HepG2 (cell line): Measurements from ENCODE around the gene USF1. TPM values are rescaled to one million over a fixed set of nuclear protein-coding genes. Genes with fewer than 3 reads are reported as not detected.
A peak's percentile ranks its signal among the peaks of the same experiment; 100 is the strongest.

Source experiments
- ATAC-seq: fragments of 200-7000 bp; cut with Tn5 transposase; 3 replicates; pipeline ENCODE4 v1.9.1; 2020; ENCODE audit warnings: mild to moderate bottlenecking, moderate library complexity
- BruUV-seq: library from RNA; stranded (reverse); fragments of 400-500 nt; replicated peaks from 2 replicates; lab custom pipeline; 2021; lab: Mats Ljungman, UMichigan
- CTCF ChIA-PET: fragments of 300-600 bp; formaldehyde crosslinking; extraction: SDS; loops from one replicate; lab custom pipeline; 2021; ENCODE audit warnings: low total read pairs, inconsistent platforms, low intra/inter-chr PET ratio; lab: Yijun Ruan, JAX
- POLR2A ChIA-PET: fragments of 350-600 bp; sonication (Branson Sonifier 250); formaldehyde crosslinking; loops from one replicate; lab custom pipeline; 2020; ENCODE audit warnings: antibody characterized with exemption, inconsistent platforms; lab: Yijun Ruan, JAX
- DNase-seq: peaks from one replicate; pipeline ENCODE4 v3.0.0-alpha.2; 2015; ENCODE audit warnings: low spot score
- FAIRE-seq: peaks from 3 replicates; lab custom pipeline; 2011; peaks lifted over from hg19 to GRCh38; lab: Jason Lieb, UNC
- H2AFZ ChIP-seq: one replicate; pipeline ENCODE4 v1.6.1; 2011; ENCODE audit warnings: low read length, inconsistent platforms
- H3K27ac ChIP-seq: fragments of 300-600 bp; 3 replicates; pipeline ENCODE4 v1.8.0; 2011; ENCODE audit warnings: mixed run types, mild to moderate bottlenecking, mixed read lengths, low read length, inconsistent platforms; ENCODE audit not compliant: insufficient read depth; ENCODE audit errors: extremely low read length
- H3K27me3 ChIP-seq, 2 experiments: fragments of 200-600 bp in 1 of 2; 2 replicates in 1 of 2; 3 replicates in 1 of 2; pipeline versions ENCODE4 v1.6.0 to v1.8.0; 2011; ENCODE audit warnings: low read length in 2 of 2, mild to moderate bottlenecking in 2 of 2, moderate library complexity in 2 of 2, inconsistent platforms in 1 of 2; ENCODE audit not compliant: insufficient read depth in 2 of 2, control insufficient read depth in 1 of 2
- H3K36me3 ChIP-seq, 2 experiments: fragments of 200-600 bp in 1 of 2; replicated peaks in 1 of 2; 2 replicates in 1 of 2; 3 replicates in 1 of 2; pipeline versions ENCODE4 v1.5.1 to v1.8.0; 2011; ENCODE audit warnings: low read length in 2 of 2, inconsistent platforms in 1 of 2; ENCODE audit not compliant: insufficient read depth in 2 of 2, control insufficient read depth in 1 of 2
- H3K4me1 ChIP-seq: 2 replicates; pipeline ENCODE4 v1.5.1; 2012; ENCODE audit warnings: low read length, inconsistent platforms; ENCODE audit not compliant: insufficient read depth
- H3K4me2 ChIP-seq: 2 replicates; pipeline ENCODE4 v1.6.0; 2011; ENCODE audit warnings: low read depth, low read length, inconsistent platforms
- H3K4me3 ChIP-seq, 3 experiments: fragments of 200-600 bp in 1 of 3; sonication (generic), shearing (Covaris generic) in 1 of 3; replicated peaks in 1 of 3; 2 replicates each; pipeline ENCODE4 v1.5.1; 2011 to 2016; ENCODE audit warnings: low read length in 3 of 3, inconsistent platforms in 2 of 3, low read depth in 2 of 3, mild to moderate bottlenecking in 2 of 3, control low read depth in 1 of 3, mixed read lengths in 1 of 3; ENCODE audit not compliant: insufficient read depth in 1 of 3
- H3K79me2 ChIP-seq: one replicate; pipeline ENCODE4 v1.6.1; 2011; ENCODE audit warnings: low read length, inconsistent platforms; ENCODE audit not compliant: insufficient read depth
- H3K9ac ChIP-seq: 2 replicates; pipeline ENCODE4 v1.6.0; 2011; ENCODE audit warnings: mild to moderate bottlenecking, low read depth, low read length, inconsistent platforms; ENCODE audit not compliant: insufficient read depth
- H3K9me3 ChIP-seq: 2 replicates; pipeline ENCODE4 v1.5.1; 2012; ENCODE audit warnings: mild to moderate bottlenecking, low read length
- H4K20me1 ChIP-seq: 2 replicates; pipeline ENCODE4 v1.6.0; 2011; ENCODE audit warnings: inconsistent platforms, mild to moderate bottlenecking, low read length, moderate library complexity; ENCODE audit not compliant: insufficient read depth
- E2F2 ChIP-seq: sonication (generic); formaldehyde crosslinking; IDR thresholded peaks from 2 replicates; pipeline ENCODE4 v1.4.0; 2020; ENCODE audit warnings: missing genetic modification reagents, borderline replicate concordance
- GABPB1 ChIP-seq: IDR thresholded peaks from 2 replicates; pipeline ENCODE4 v1.6.1; 2016; ENCODE audit warnings: mild to moderate bottlenecking, missing genetic modification reagents, moderate library complexity, missing compliant biosample characterization
- RFX1 ChIP-seq: fragments of 450-650 bp; IDR thresholded peaks from 2 replicates; pipeline ENCODE4 v1.6.1; 2017
- SRSF1 ChIP-seq: fragments of 200-400 bp; formaldehyde crosslinking; optimal IDR thresholded peaks from 2 replicates; pipeline ENCODE3; 2017; ENCODE audit warnings: mild to moderate bottlenecking, low read depth, low read length, moderate library complexity
- TCF7 ChIP-seq: sonication (generic); IDR thresholded peaks from 2 replicates; pipeline ENCODE4 v1.6.1; 2016; ENCODE audit warnings: antibody characterized with exemption, low read depth
- ZFP82 ChIP-seq: sonication (generic); formaldehyde crosslinking; IDR thresholded peaks from 2 replicates; pipeline ENCODE4 v1.5.1; 2020; ENCODE audit warnings: mild to moderate bottlenecking, missing genetic modification reagents, borderline replicate concordance
- ZFP91 ChIP-seq: sonication (generic); formaldehyde crosslinking; IDR thresholded peaks from 2 replicates; pipeline ENCODE4 v1.9.0; 2022; ENCODE audit warnings: missing genetic modification reagents, mild to moderate bottlenecking, borderline replicate concordance
- ZNF574 ChIP-seq: sonication (generic); formaldehyde crosslinking; IDR thresholded peaks from 2 replicates; pipeline ENCODE4 v1.4.0; 2020; ENCODE audit warnings: missing genetic modification reagents
- ZNF580 ChIP-seq: IDR thresholded peaks from 2 replicates; pipeline ENCODE4 v1.6.1; 2016; ENCODE audit warnings: low read depth, borderline replicate concordance
- ZNF749 ChIP-seq: sonication (generic); formaldehyde crosslinking; IDR thresholded peaks from 2 replicates; pipeline ENCODE4 v1.8.0; 2022; ENCODE audit warnings: mild to moderate bottlenecking, missing genetic modification reagents, moderate library complexity, borderline replicate concordance
- ZNF770 ChIP-seq: sonication (generic); formaldehyde crosslinking; IDR thresholded peaks from 2 replicates; pipeline ENCODE4 v1.5.0; 2020; ENCODE audit warnings: mild to moderate bottlenecking, missing genetic modification reagents
- WGBS: methylation state at CpG from one replicate; pipeline ENCODE4 v1.1.6; 2017; ENCODE audit warnings: low lambda C conversion rate; 5-methylcytosine and 5-hydroxymethylcytosine counted together
- in situ Hi-C: cut with HindIII; loops from 2 replicates; pipeline ENCODE4 v1.10.0; 2017; ENCODE audit warnings: low pct_unique_long_range_greater_than_20kb; ENCODE audit not compliant: extremely low pct_ligation_motif_present
- intact Hi-C: fragments of 100-400 bp; cut with micrococcal nuclease; formaldehyde crosslinking; loops from one replicate; pipeline ENCODE4 v1.10.0; 2022; ENCODE audit not compliant: unreplicated experiment
- polyA plus RNA-seq, 8 experiments: library from polyadenylated mRNA; depleted of rRNA in 3 of 8; stranded (reverse) in 7 of 8; unstranded in 1 of 8; fragments of >200 nt; fragmentation: Illumina TruSeq in 4 of 8; extraction: Trizol in 4 of 8; gene quantifications; 2 replicates each; pipeline versions ENCODE4 v1.2.1 to v1.2.3, GENCODE V29; 2011 to 2016; ENCODE audit warnings: low read depth in 4 of 8, missing spikeins in 1 of 8, mixed read lengths in 1 of 8; ENCODE audit not compliant: insufficient read depth in 1 of 8
- total RNA-seq, 5 experiments: library from RNA; depleted of rRNA; stranded (reverse); fragments of >200 nt; fragmentation: Illumina TruSeq; extraction: Trizol; gene quantifications; 2 replicates each; pipeline ENCODE4 v1.2.3, GENCODE V29; 2016; ENCODE audit warnings: low read depth in 1 of 5

USF1 gene
- total and polyA plus RNA-seq, 2 of the 13 experiments (the other 11 are each of a cell fraction or from before 2014, with no cell fraction given): 26.9 to 39.4 TPM

GRCh38 chr1:161074676-161075368, 29.0 kb upstream of the USF1 start (continued):
- TF ChIP-seq ZNF580 (CRISPR knock-in tag) (no peak), RFX1 (no peak), ZNF574 (CRISPR knock-in tag) (0 out of 2 replicates have a peak, but pooled peaks have one; percentile 21), TCF7 (no peak)
- TF ChIP-seq, all 625 proteins: peak for 36

- H3K9me3 ChIP-seq: no peaks in the 10 kb centered on the region
- H3K4me1 ChIP-seq: peaks cover 41% of the 10 kb centered on the region
- H3K79me2 ChIP-seq: no peaks in the 10 kb centered on the region
- FAIRE-seq: peak; percentile 32
- intact Hi-C loops: no loop called here
- in situ Hi-C loops: no loop called here
- H3K27ac ChIP-seq: peak overlapping the region; percentile 40
- H3K4me3 ChIP-seq: peak overlapping the region; percentile 62 to 75 (median 64)
- no peaks in the 10 kb centered on the region for H3K36me3 ChIP-seq
- H3K27me3 ChIP-seq: no peaks in the 10 kb centered on the region
- peak; percentile 83 for ATAC-seq
- WGBS: no CpG with 5 or more reads among the region's 7 CpGs
- no peak overlapping the region for H2AFZ ChIP-seq
- no TSS peak for BruUV-seq
- H3K9ac ChIP-seq: peak overlapping the region; percentile 70
- CTCF ChIA-PET: interaction anchor here (4.5 kb wide), 1 partner anchor 24 kb away, joined by 50 read pairs; the partner anchor contains the start of gene KLHDC9
- H3K4me2 ChIP-seq: peak overlapping the region; percentile 96
- POLR2A ChIA-PET: interaction anchor here (0.6 to 3.8 kb wide), 5 partner anchors 28 to 59 kb away, joined by 3 to 21 read pairs (median 6); partner anchors contain the start of genes DEDD, F11R, NIT1 and PFDN2
- peak; percentile 50 for DNase-seq
- H4K20me1 ChIP-seq: no peaks in the 10 kb centered on the region
- TF ChIP-seq E2F2 (CRISPR knock-in tag) (no peak), ZNF749 (CRISPR knock-in tag) (0 out of 2 replicates have a peak, but pooled peaks have one; percentile 11), ZFP91 (0 out of 2 replicates have a peak, but pooled peaks have one; percentile 5), SRSF1 (peak; percentile 22), GABPB1 (CRISPR knock-in tag) (0 out of 2 replicates have a peak, but pooled peaks have one; percentile 39), ZNF770 (CRISPR knock-in tag) (peak; percentile 66; the same call in 1 of the 2 replicates), ZFP82 (CRISPR knock-in tag) (no peak)
Measured at GRCh38 chr1:161073474-161074121, 27.8 kb upstream of the USF1 start.
